ENCODE data around the gene CHST7. TPM values are rescaled to one million over a fixed set of nuclear protein-coding genes. Genes with fewer than 3 reads are reported as not detected.

The CHST7 gene
- total and polyA plus RNA-seq, 9 donors: 5.9 to 144 (median 25.3) TPM

GRCh38 chrX:46595084-46595483, 21.5 kb downstream of the CHST7 start:
- H3K36me3 ChIP-seq: no peaks in the 10 kb centered on the region
- TF ChIP-seq EP300 (IDR thresholded peaks at IDR 0.05) (no peak), POLR2A (IDR thresholded peaks at IDR 0.05) (no peak)
- TF ChIP-seq, protein P1, sequence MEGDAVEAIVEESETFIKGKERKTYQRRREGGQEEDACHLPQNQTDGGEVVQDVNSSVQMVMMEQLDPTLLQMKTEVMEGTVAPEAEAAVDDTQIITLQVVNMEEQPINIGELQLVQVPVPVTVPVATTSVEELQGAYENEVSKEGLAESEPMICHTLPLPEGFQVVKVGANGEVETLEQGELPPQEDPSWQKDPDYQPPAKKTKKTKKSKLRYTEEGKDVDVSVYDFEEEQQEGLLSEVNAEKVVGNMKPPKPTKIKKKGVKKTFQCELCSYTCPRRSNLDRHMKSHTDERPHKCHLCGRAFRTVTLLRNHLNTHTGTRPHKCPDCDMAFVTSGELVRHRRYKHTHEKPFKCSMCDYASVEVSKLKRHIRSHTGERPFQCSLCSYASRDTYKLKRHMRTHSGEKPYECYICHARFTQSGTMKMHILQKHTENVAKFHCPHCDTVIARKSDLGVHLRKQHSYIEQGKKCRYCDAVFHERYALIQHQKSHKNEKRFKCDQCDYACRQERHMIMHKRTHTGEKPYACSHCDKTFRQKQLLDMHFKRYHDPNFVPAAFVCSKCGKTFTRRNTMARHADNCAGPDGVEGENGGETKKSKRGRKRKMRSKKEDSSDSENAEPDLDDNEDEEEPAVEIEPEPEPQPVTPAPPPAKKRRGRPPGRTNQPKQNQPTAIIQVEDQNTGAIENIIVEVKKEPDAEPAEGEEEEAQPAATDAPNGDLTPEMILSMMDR (IDR thresholded peaks at IDR 0.05): no peak
- intact Hi-C loops (cut with DNase I): no loop called here
- 61 to 64% (median 64%) methylated on average over 1 of the region's 1 CpG for WGBS, 3 donors
- DNase-seq: no peak
- no peaks in the 10 kb centered on the region for H3K27me3 ChIP-seq
- no peaks in the 10 kb centered on the region for H3K9me3 ChIP-seq
- H3K4me1 ChIP-seq (ENCODE audit: insufficient read depth): no peaks in the 10 kb centered on the region
- H3K4me3 ChIP-seq: no peak overlapping the region
- H3K27ac ChIP-seq: no peak overlapping the region

GRCh38 chrX:46597208-46597607, 23.6 kb downstream of the CHST7 start:
- Histone ChIP-seq H3K4me3 (no peak overlapping the region), H3K4me1 (ENCODE audit: insufficient read depth) (no peaks in the 10 kb centered on the region), H3K36me3 (no peaks in the 10 kb centered on the region), H3K27ac (no peak overlapping the region), H3K27me3 (no peaks in the 10 kb centered on the region), H3K9me3 (no peaks in the 10 kb centered on the region)
- intact Hi-C loops (cut with DNase I): no loop called here
- no peak for DNase-seq
- 84 to 87% (median 85%) methylated on average over 8 of the region's 8 CpGs for WGBS, 3 donors
- no peak for TF ChIP-seq EP300 (IDR thresholded peaks at IDR 0.05)
- TF ChIP-seq, protein P1 (IDR thresholded peaks at IDR 0.05): no peak
- no peak for TF ChIP-seq POLR2A (IDR thresholded peaks at IDR 0.05)

DNA sequence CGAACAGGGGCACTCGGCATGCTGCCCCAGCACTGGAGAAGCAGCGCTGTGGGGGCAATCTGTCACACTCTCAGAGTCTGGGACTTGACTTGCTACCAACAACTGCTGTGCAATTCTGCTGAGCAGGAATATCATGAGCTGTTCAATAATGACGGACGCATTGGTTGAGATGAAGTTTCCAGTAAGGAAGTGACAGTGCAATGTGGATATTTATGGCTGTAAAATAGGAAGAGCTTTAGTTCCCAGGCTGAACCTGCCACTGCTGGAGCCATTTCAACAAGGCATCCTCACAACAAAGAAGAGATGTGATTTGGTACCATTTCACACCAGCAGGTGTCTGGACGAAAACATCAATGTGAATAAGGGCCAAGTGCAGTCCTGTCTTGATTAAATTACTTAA, 24.2 kb downstream of the CHST7 start:
- DNase-seq: no peak
- H3K27me3 ChIP-seq: no peaks in the 10 kb centered on the region
- no peaks in the 10 kb centered on the region for H3K36me3 ChIP-seq
- no peak overlapping the region for H3K27ac ChIP-seq
- no peaks in the 10 kb centered on the region for H3K9me3 ChIP-seq
- H3K4me3 ChIP-seq: no peak overlapping the region
- TF ChIP-seq EP300 (IDR thresholded peaks at IDR 0.05): no peak
- no peak for TF ChIP-seq POLR2A (IDR thresholded peaks at IDR 0.05)
- TF ChIP-seq, protein P1 (IDR thresholded peaks at IDR 0.05): no peak
- intact Hi-C loops (cut with DNase I): no loop called here
- 64 to 77% (median 71%) methylated on average over 6 of the region's 6 CpGs for WGBS, 3 donors
- peaks cover 2% of the 10 kb centered on the region for H3K4me1 ChIP-seq (ENCODE audit: insufficient read depth)

GRCh38 chrX:46599051-46599560, 25.5 kb downstream of the CHST7 start:
- Histone ChIP-seq H3K36me3 (no peaks in the 10 kb centered on the region), H3K27ac (no peak overlapping the region), H3K9me3 (no peaks in the 10 kb centered on the region), H3K4me3 (no peak overlapping the region), H3K27me3 (no peaks in the 10 kb centered on the region), H3K4me1 (ENCODE audit: insufficient read depth) (peaks cover 4% of the 10 kb centered on the region)
- DNase-seq: no peak
- 0 to 24% (median 17%) methylated on average over 1 of the region's 1 CpG for WGBS, 3 donors
- intact Hi-C loops (cut with DNase I): no loop called here
- TF ChIP-seq POLR2A (IDR thresholded peaks at IDR 0.05) (no peak), EP300 (IDR thresholded peaks at IDR 0.05) (no peak)
- TF ChIP-seq, protein P1 (IDR thresholded peaks at IDR 0.05): no peak

All from ovary (tissue), 9 donors.